Measurements from ENCODE around the gene QRICH1. TPM values are rescaled to one million over a fixed set of nuclear protein-coding genes. Genes with fewer than 3 reads are reported as not detected.

The QRICH1 gene
- total and polyA plus RNA-seq, 2 donors (not counting 3 experiments of a cell fraction or from before 2014, with no cell fraction given), result 89.7 to 116 TPM

- dilution Hi-C loops (cut with MboI; ENCODE audit: extremely low pct_ligation_motif_present, low sequenced_read_pairs) (no loop called here), intact Hi-C loops (cut with micrococcal nuclease) (no loop called here)
- no peaks in the 10 kb centered on the region for H3K36me3 ChIP-seq (ENCODE audit: control insufficient read depth in 2 of 2, extremely low read depth in 1 of 2, insufficient read depth in 2 of 2, low read length in 2 of 2)
- no peaks in the 10 kb centered on the region for H4K20me1 ChIP-seq (replicated peaks; ENCODE audit: control insufficient read depth, extremely low read depth, insufficient read depth, low read length)
- H3K27me3 ChIP-seq (ENCODE audit: control insufficient read depth in 2 of 2, insufficient read depth in 2 of 2, low read length in 2 of 2), result no peaks in the 10 kb centered on the region
- H3K4me2 ChIP-seq (ENCODE audit: insufficient read depth, low read length), result no peak overlapping the region
- BruUV-seq (replicated peaks), result no TSS peak
- POLR2A ChIA-PET, result no interaction called here
- H3K9ac ChIP-seq (replicated peaks; ENCODE audit: extremely low read depth, insufficient read depth, low read length), result no peak overlapping the region
- H3K27ac ChIP-seq (ENCODE audit: insufficient read depth, low read depth, low read length), result no peak overlapping the region
- H3K9me1 ChIP-seq (replicated peaks; ENCODE audit: control insufficient read depth, extremely low read depth, insufficient read depth, low read length), result no peaks in the 10 kb centered on the region
- FAIRE-seq (no peak), DNase-seq (ENCODE audit: low read depth, low spot score) (no peak)
- H3K9me3 ChIP-seq (replicated peaks; ENCODE audit: control insufficient read depth, insufficient read depth, low read length), result no peaks in the 10 kb centered on the region
- CTCF ChIA-PET, result interaction anchor here (1.1 to 12.8 kb wide), 4 partner anchors 9 to 76 kb away, joined by 3 to 254 read pairs (median 5); partner anchors contain the start of genes NDUFAF3 and P4HTM
- H3K4me3 ChIP-seq (replicated peaks in 1 of 3; ENCODE audit: insufficient read depth in 1 of 3, low read depth in 1 of 3, low read length in 3 of 3), result no peak overlapping the region
- H3K79me2 ChIP-seq (ENCODE audit: control insufficient read depth, insufficient read depth, low read length), result peaks cover 16% of the 10 kb centered on the region
- TF ChIP-seq GATA2 (IDR thresholded peaks at IDR 0.05; ENCODE audit: insufficient read depth, insufficient read length, low read depth, low read length) (no peak), POLR2AphosphoS5 (IDR thresholded peaks at IDR 0.05; ENCODE audit: insufficient read depth, low read depth, low read length) (no peak), EZH2 (IDR thresholded peaks at IDR 0.05; ENCODE audit: borderline replicate concordance, low read depth, low read length, severe bottlenecking) (no peak), FOS (IDR thresholded peaks at IDR 0.05; ENCODE audit: borderline replicate concordance, insufficient read depth, low read length) (no peak), JUN (IDR thresholded peaks at IDR 0.05; ENCODE audit: borderline replicate concordance, insufficient read depth, insufficient read length, low read depth) (no peak), POLR2A (IDR thresholded peaks at IDR 0.05; ENCODE audit: low read depth, low read length) (no peak), MYC (IDR thresholded peaks at IDR 0.05; ENCODE audit: low read depth, low read length) (no peak), MAX (IDR thresholded peaks at IDR 0.05; ENCODE audit: insufficient read depth, insufficient read length) (no peak)
- TF ChIP-seq, protein P1, sequence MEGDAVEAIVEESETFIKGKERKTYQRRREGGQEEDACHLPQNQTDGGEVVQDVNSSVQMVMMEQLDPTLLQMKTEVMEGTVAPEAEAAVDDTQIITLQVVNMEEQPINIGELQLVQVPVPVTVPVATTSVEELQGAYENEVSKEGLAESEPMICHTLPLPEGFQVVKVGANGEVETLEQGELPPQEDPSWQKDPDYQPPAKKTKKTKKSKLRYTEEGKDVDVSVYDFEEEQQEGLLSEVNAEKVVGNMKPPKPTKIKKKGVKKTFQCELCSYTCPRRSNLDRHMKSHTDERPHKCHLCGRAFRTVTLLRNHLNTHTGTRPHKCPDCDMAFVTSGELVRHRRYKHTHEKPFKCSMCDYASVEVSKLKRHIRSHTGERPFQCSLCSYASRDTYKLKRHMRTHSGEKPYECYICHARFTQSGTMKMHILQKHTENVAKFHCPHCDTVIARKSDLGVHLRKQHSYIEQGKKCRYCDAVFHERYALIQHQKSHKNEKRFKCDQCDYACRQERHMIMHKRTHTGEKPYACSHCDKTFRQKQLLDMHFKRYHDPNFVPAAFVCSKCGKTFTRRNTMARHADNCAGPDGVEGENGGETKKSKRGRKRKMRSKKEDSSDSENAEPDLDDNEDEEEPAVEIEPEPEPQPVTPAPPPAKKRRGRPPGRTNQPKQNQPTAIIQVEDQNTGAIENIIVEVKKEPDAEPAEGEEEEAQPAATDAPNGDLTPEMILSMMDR (IDR thresholded peaks at IDR 0.05; ENCODE audit: extremely low read depth in 1 of 2, insufficient read depth in 1 of 2, low read depth in 1 of 2, low read length in 2 of 2), result no peak
- H2AFZ ChIP-seq (ENCODE audit: low read depth, low read length), result no peak overlapping the region
- peaks cover 15% of the 10 kb centered on the region for H3K4me1 ChIP-seq (ENCODE audit: control insufficient read depth, extremely low read depth, insufficient read depth, low read length)
Observed at GRCh38 chr3:49004352-49005302, 89.2 kb downstream of the QRICH1 start.
